ENCODE results near the gene ODAD3.

DNA sequence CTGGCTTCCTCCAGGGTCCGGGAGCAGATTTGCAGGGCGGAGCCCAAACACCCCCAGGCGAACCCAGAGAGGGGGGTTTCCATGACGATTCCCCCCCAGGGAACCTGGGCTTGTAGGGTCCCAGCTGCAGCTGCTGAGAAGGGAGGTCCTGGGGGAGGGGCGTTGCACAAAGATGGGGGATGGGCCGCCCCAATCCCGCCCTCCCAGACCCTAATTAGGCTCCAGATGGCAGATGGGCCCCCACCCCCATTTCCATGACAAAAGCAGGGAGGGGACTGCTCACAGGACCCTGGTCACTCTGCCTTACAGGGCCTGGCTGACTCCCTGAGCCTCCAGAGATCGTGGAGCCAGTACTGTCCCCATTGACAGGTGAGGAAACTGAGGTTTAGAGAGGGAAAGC, 30.7 kb upstream of the ODAD3 start:
- TF ChIP-seq CTCF (IDR thresholded peaks at IDR 0.05 in 2 of 3, conservative IDR thresholded peaks at IDR 0.05 in 1 of 3; ENCODE audit: borderline replicate concordance in 1 of 3, insufficient read depth in 1 of 3, low read depth in 2 of 3, low read length in 2 of 3) = no peak
- TF ChIP-seq POLR2AphosphoS5 (IDR thresholded peaks at IDR 0.05; ENCODE audit: low read depth, low read length) = no peak
- TF ChIP-seq ZFX (IDR thresholded peaks at IDR 0.05) = no peak
- TF ChIP-seq EZH2 (IDR thresholded peaks at IDR 0.05) = no peak
- no peak for TF ChIP-seq RAD21 (IDR thresholded peaks at IDR 0.05; ENCODE audit: low read depth)
- TF ChIP-seq EZH2phosphoT487 (IDR thresholded peaks at IDR 0.05; ENCODE audit: borderline replicate concordance) = no peak
- no peak for TF ChIP-seq SIN3A (IDR thresholded peaks at IDR 0.05; ENCODE audit: low read depth)
- TF ChIP-seq YY1 (IDR thresholded peaks at IDR 0.05; ENCODE audit: extremely low read depth, insufficient replicate concordance, low read depth, low read length) = no peak
- no peak for TF ChIP-seq ELF1 (IDR thresholded peaks at IDR 0.05; ENCODE audit: borderline replicate concordance, low read depth)
- TF ChIP-seq POLR2A (IDR thresholded peaks at IDR 0.05; ENCODE audit: borderline replicate concordance, extremely low read depth, insufficient read depth, insufficient read length) = no peak
- TF ChIP-seq SP1 (IDR thresholded peaks at IDR 0.05; ENCODE audit: low read depth) = no peak
